H9 (cell line): Measurements from ENCODE around the gene PLEKHM3. TPM values are rescaled to one million over a fixed set of nuclear protein-coding genes. Genes with fewer than 3 reads are reported as not detected.

ENCODE experiments used
- DNase-seq: peaks from one replicate; pipeline ENCODE4 v3.0.0-alpha.2; 2017
- H2AFZ ChIP-seq: one replicate; pipeline ENCODE4 v1.6.1; 2013; ENCODE audit warnings: mild to moderate bottlenecking, low read length, control low read depth, moderate library complexity
- H2AK5ac ChIP-seq: 2 replicates; pipeline ENCODE4 v1.6.1; 2013; ENCODE audit warnings: low read length, control low read depth, mixed read lengths; ENCODE audit not compliant: insufficient read length
- H2BK120ac ChIP-seq: one replicate; pipeline ENCODE4 v1.6.1; 2013; ENCODE audit warnings: low read depth, mild to moderate bottlenecking, low read length, control low read depth, inconsistent platforms; ENCODE audit not compliant: poor library complexity, severe bottlenecking
- H2BK12ac ChIP-seq: 2 replicates; pipeline ENCODE4 v1.6.1; 2013; ENCODE audit warnings: low read length, control low read depth, mixed read lengths, low read depth; ENCODE audit not compliant: insufficient read length
- H2BK15ac ChIP-seq: 2 replicates; pipeline ENCODE4 v1.6.1; 2013; ENCODE audit warnings: low read depth, low read length, control low read depth
- H2BK20ac ChIP-seq: one replicate; pipeline ENCODE4 v1.6.1; 2013; ENCODE audit warnings: low read depth, mild to moderate bottlenecking, low read length, control low read depth, inconsistent platforms; ENCODE audit not compliant: poor library complexity, severe bottlenecking
- H2BK5ac ChIP-seq: 2 replicates; pipeline ENCODE4 v1.6.1; 2013; ENCODE audit warnings: low read length, control low read depth, mixed read lengths; ENCODE audit not compliant: insufficient read length
- H3K14ac ChIP-seq: 2 replicates; pipeline ENCODE4 v1.6.1; 2013; ENCODE audit warnings: low read length, control low read depth; ENCODE audit not compliant: insufficient read depth
- H3K18ac ChIP-seq: 2 replicates; pipeline ENCODE4 v1.6.1; 2013; ENCODE audit warnings: low read depth, mild to moderate bottlenecking, mixed read lengths, low read length, control low read depth; ENCODE audit not compliant: insufficient read length
- H3K23ac ChIP-seq: 2 replicates; pipeline ENCODE4 v1.6.1; 2013; ENCODE audit warnings: low read length, control low read depth, mixed read lengths, low read depth; ENCODE audit not compliant: insufficient read length
- H3K23me2 ChIP-seq: 2 replicates; pipeline ENCODE4 v1.6.1; 2013; ENCODE audit warnings: low read depth, mild to moderate bottlenecking, mixed read lengths, low read length, control low read depth; ENCODE audit not compliant: insufficient read length, poor library complexity, severe bottlenecking
- H3K27ac ChIP-seq: 2 replicates; pipeline ENCODE4 v1.5.1; 2013; ENCODE audit warnings: low read length, control low read depth, mixed read lengths, low read depth; ENCODE audit not compliant: insufficient read length
- H3K27me3 ChIP-seq: 2 replicates; pipeline ENCODE4 v1.6.1; 2013; ENCODE audit warnings: low read length, control low read depth, inconsistent platforms; ENCODE audit not compliant: insufficient read depth
- H3K4ac ChIP-seq: 2 replicates; pipeline ENCODE4 v1.6.1; 2013; ENCODE audit warnings: low read depth, mild to moderate bottlenecking, control low read depth, inconsistent platforms, low read length, moderate library complexity
- H3K4me1 ChIP-seq: 2 replicates; pipeline ENCODE4 v1.6.1; 2013; ENCODE audit warnings: low read length, control low read depth, inconsistent platforms; ENCODE audit not compliant: insufficient read depth
- H3K4me2 ChIP-seq: 2 replicates; pipeline ENCODE4 v1.6.1; 2013; ENCODE audit warnings: low read length, control low read depth, mixed read lengths; ENCODE audit not compliant: insufficient read length, insufficient read depth
- H3K56ac ChIP-seq: 2 replicates; pipeline ENCODE4 v1.6.1; 2013; ENCODE audit warnings: low read depth, mild to moderate bottlenecking, mixed read lengths, low read length, control low read depth; ENCODE audit not compliant: insufficient read length
- H3K79me1 ChIP-seq: 2 replicates; pipeline ENCODE4 v1.6.1; 2013; ENCODE audit warnings: low read depth, mild to moderate bottlenecking, moderate library complexity, low read length, control low read depth, inconsistent platforms; ENCODE audit not compliant: insufficient read depth, poor library complexity, severe bottlenecking
- H3K79me2 ChIP-seq: 2 replicates; pipeline ENCODE4 v1.6.1; 2013; ENCODE audit warnings: low read length, control low read depth, inconsistent platforms; ENCODE audit not compliant: insufficient read depth
- H3K9ac ChIP-seq: 2 replicates; pipeline ENCODE4 v1.6.1; 2013; ENCODE audit warnings: low read length, control low read depth, mixed read lengths; ENCODE audit not compliant: insufficient read length; ENCODE audit errors: extremely low read depth
- H3K9me3 ChIP-seq: one replicate; pipeline ENCODE4 v1.6.1; 2013; ENCODE audit warnings: low read depth, low read length, inconsistent platforms; ENCODE audit not compliant: control insufficient read depth
- H3T11ph ChIP-seq: one replicate; pipeline ENCODE4 v1.6.1; 2013; ENCODE audit warnings: mild to moderate bottlenecking, low read length, control low read depth, inconsistent platforms
- H4K20me1 ChIP-seq: one replicate; pipeline ENCODE4 v1.6.1; 2013; ENCODE audit not compliant: control insufficient read depth, insufficient read length, insufficient read depth
- H4K5ac ChIP-seq: 2 replicates; pipeline ENCODE4 v1.6.1; 2013; ENCODE audit warnings: low read depth, mild to moderate bottlenecking, mixed read lengths, low read length, control low read depth; ENCODE audit not compliant: insufficient read length
- H4K8ac ChIP-seq: replicated peaks from 2 replicates; pipeline ENCODE4 v1.6.1; 2013; ENCODE audit warnings: low read length, control low read depth, mixed read lengths, low read depth; ENCODE audit not compliant: insufficient read length
- H4K91ac ChIP-seq: 2 replicates; pipeline ENCODE4 v1.6.1; 2013; ENCODE audit warnings: low read depth, mild to moderate bottlenecking, moderate library complexity, mixed read lengths, low read length, control low read depth; ENCODE audit not compliant: insufficient read length
- H3K27ac Mint-ChIP-seq, 3 experiments: 2 replicates in 2 of 3; 3 replicates in 1 of 3; pipeline ENCODE4 v1.8.0; 2020 to 2021; ENCODE audit warnings: mixed read lengths in 3 of 3, mild to moderate bottlenecking in 1 of 3, moderate library complexity in 1 of 3
- H3K27me3 Mint-ChIP-seq: 2 replicates; pipeline ENCODE4 v1.8.0; 2021; ENCODE audit warnings: low read depth, mild to moderate bottlenecking, moderate library complexity, mixed read lengths
- H3K36me3 Mint-ChIP-seq, 3 experiments: 2 replicates in 2 of 3; 3 replicates in 1 of 3; pipeline ENCODE4 v1.8.0; 2020 to 2021; ENCODE audit warnings: low read depth in 3 of 3, mixed read lengths in 3 of 3; ENCODE audit not compliant: insufficient read depth in 1 of 3
- H3K4me1 Mint-ChIP-seq, 2 experiments: 2 replicates each; pipeline ENCODE4 v1.8.0; 2020; ENCODE audit warnings: mixed read lengths in 2 of 2
- H3K4me3 Mint-ChIP-seq, 2 experiments: 2 replicates in 1 of 2; 3 replicates in 1 of 2; pipeline ENCODE4 v1.8.0; 2020 to 2021; ENCODE audit warnings: mild to moderate bottlenecking in 2 of 2, mixed read lengths in 2 of 2, moderate library complexity in 1 of 2
- H3K9me3 Mint-ChIP-seq, 2 experiments: 2 replicates in 1 of 2; 3 replicates in 1 of 2; pipeline ENCODE4 v1.8.0; 2020; ENCODE audit warnings: mild to moderate bottlenecking in 2 of 2, mixed read lengths in 2 of 2, moderate library complexity in 1 of 2
- CTCF ChIP-seq: fragments of 200-600 bp; sonication (generic); conservative IDR thresholded peaks from 3 replicates; pipeline ENCODE4 v1.8.0; 2021; ENCODE audit warnings: antibody characterized with exemption, mild to moderate bottlenecking
- WGBS: extraction: QIAGEN DNeasy Blood & Tissue Kit; methylation state at CpG from one replicate; pipeline ENCODE4 v1.1.7; 2013; ENCODE audit warnings: missing lambda C conversion rate, low lambda C conversion rate, mixed read lengths; ENCODE audit not compliant: insufficient read length; ENCODE audit errors: extremely low coverage; 5-methylcytosine and 5-hydroxymethylcytosine counted together
- total RNA-seq: library from RNA; stranded (reverse); gene quantifications from 2 replicates; pipeline ENCODE4 v1.2.1, GENCODE V29; 2021

The PLEKHM3 gene
- total RNA-seq, 1 experiment from 2014 or later, result 7.5 TPM

GRCh38 chr2:207879536-207879935, 145.8 kb downstream of the PLEKHM3 start:
- Mint-ChIP-seq H3K27ac (no peak overlapping the region), H3K4me1 (peaks cover 20 to 23% of the 10 kb centered on the region in 2 experiments), H3K9me3 (no peaks in the 10 kb centered on the region), H3K27me3 (no peaks in the 10 kb centered on the region), H3K4me3 (no peak overlapping the region), H3K36me3 (no peaks in the 10 kb centered on the region)
- no peaks in the 10 kb centered on the region for H3K9me3 ChIP-seq
- H3K27me3 ChIP-seq, result no peaks in the 10 kb centered on the region
- H3K56ac ChIP-seq, result no peak overlapping the region
- H3K4me2 ChIP-seq, result no peak overlapping the region
- no peak overlapping the region for H4K8ac ChIP-seq
- H3K79me1 ChIP-seq, result no peaks in the 10 kb centered on the region
- no peaks in the 10 kb centered on the region for H3K23me2 ChIP-seq
- no peak overlapping the region for H3K14ac ChIP-seq
- H3K18ac ChIP-seq, result no peak overlapping the region
- WGBS, result no CpG with 5 or more reads among the region's 2 CpGs
- no peak overlapping the region for H3K9ac ChIP-seq
- no peak for TF ChIP-seq CTCF
- no peak overlapping the region for H2BK5ac ChIP-seq
- H2BK15ac ChIP-seq, result no peak overlapping the region
- H2BK12ac ChIP-seq, result no peak overlapping the region
- H3T11ph ChIP-seq, result no peak overlapping the region
- H3K4me1 ChIP-seq, result peaks cover 2% of the 10 kb centered on the region; the same call in 1 of the 2 replicates
- H3K79me2 ChIP-seq, result no peaks in the 10 kb centered on the region
- no peak overlapping the region for H2BK120ac ChIP-seq
- H3K4ac ChIP-seq, result no peak overlapping the region
- H2AK5ac ChIP-seq, result no peak overlapping the region
- DNase-seq, result no peak
- no peak overlapping the region for H2BK20ac ChIP-seq
- H2AFZ ChIP-seq, result no peak overlapping the region
- H4K5ac ChIP-seq, result no peak overlapping the region
- no peak overlapping the region for H3K27ac ChIP-seq
- H3K23ac ChIP-seq, result no peak overlapping the region
- H4K20me1 ChIP-seq, result no peaks in the 10 kb centered on the region
- no peak overlapping the region for H4K91ac ChIP-seq
